Gastrocnemius medialis (tissue), 4 donors: ENCODE data around the gene CHN2. TPM values are rescaled to one million over a fixed set of nuclear protein-coding genes. Genes with fewer than 3 reads are reported as not detected.

Experiments used
- ATAC-seq, 2 donors: fragments of 150-250 bp; one replicate each; pipeline ENCODE4 v1.9.1; 2016
- DNase-seq, 2 donors: peaks; one replicate each; pipeline ENCODE4 v3.0.0-alpha.2; 2019
- H3K27ac ChIP-seq, 4 donors: fragments of 200-600 bp; sonication (generic); 1 replicate in 1 of 4; 2 replicates in 3 of 4; pipeline ENCODE4 v1.5.1; 2016 to 2018; ENCODE audit warnings: mild to moderate bottlenecking in 2 of 4, moderate library complexity in 1 of 4
- H3K27me3 ChIP-seq, 3 donors: fragments of 200-600 bp; sonication (generic) in 2 of 3; 1 replicate in 1 of 3; 2 replicates in 2 of 3; pipeline versions ENCODE4 v1.5.1 to v1.6.0; 2016 to 2019; ENCODE audit warnings: mild to moderate bottlenecking in 1 of 3, moderate library complexity in 1 of 3
- H3K36me3 ChIP-seq, 2 donors: fragments of 200-600 bp; sonication (generic) in 1 of 2; one replicate each; pipeline ENCODE4 v1.5.1; 2017 to 2018
- H3K4me1 ChIP-seq, 2 donors: fragments of 200-600 bp; sonication (generic) in 1 of 2; one replicate each; pipeline ENCODE4 v1.5.1; 2016 to 2017; ENCODE audit warnings: mild to moderate bottlenecking in 2 of 2
- H3K4me3 ChIP-seq, 4 donors: fragments of 200-600 bp; sonication (generic) in 3 of 4; 1 replicate in 1 of 4; 2 replicates in 3 of 4; pipeline ENCODE4 v1.5.1; 2016 to 2019; ENCODE audit warnings: mild to moderate bottlenecking in 2 of 4
- H3K9me3 ChIP-seq, 3 donors: fragments of 200-600 bp; sonication (generic) in 2 of 3; 1 replicate in 1 of 3; 2 replicates in 2 of 3; pipeline ENCODE4 v1.5.1; 2016 to 2019
- POLR2A ChIP-seq, 2 donors: fragments of 450-650 bp; IDR thresholded peaks; one replicate each; pipeline ENCODE4 v1.6.1; 2017; ENCODE audit warnings: antibody characterized with exemption in 2 of 2, mild to moderate bottlenecking in 2 of 2, moderate library complexity in 2 of 2
- in situ Hi-C, 4 donors: fragments of 200-750 bp; cut with MboI; loops; one replicate each; pipeline versions ENCODE4 v1.15.0 to v1.8.0; 2017; ENCODE audit warnings: low sequenced_read_pairs in 4 of 4
- intact Hi-C: fragments of 100-400 bp; cut with DNase I; formaldehyde crosslinking; loops from one replicate; pipeline ENCODE4 v1.15.1; 2023; ENCODE audit warnings: low total_unique reads
- total RNA-seq, 4 donors: library from RNA; depleted of rRNA; stranded (reverse); fragments of >200 nt; gene quantifications; one replicate each; pipeline versions ENCODE4 v1.1.0 to v1.2.3, GENCODE V29; 2016
- TF ChIP-seq, protein P1 (sequence below), 5 experiments: fragments of 450-650 bp in 3 of 5; fragments of 200-600 bp in 2 of 5; sonication (generic) in 2 of 5; IDR thresholded peaks in 4 of 5; conservative IDR thresholded peaks in 1 of 5; 1 replicate in 4 of 5; 2 replicates in 1 of 5; pipeline ENCODE4 v1.5.1; 2016 to 2019; ENCODE audit warnings: antibody characterized with exemption in 5 of 5, mild to moderate bottlenecking in 3 of 5, moderate library complexity in 3 of 5

Gene CHN2
- total RNA-seq, 4 donors from 2014 or later = 5.9 to 11.3 (median 8.2) TPM

DNA sequence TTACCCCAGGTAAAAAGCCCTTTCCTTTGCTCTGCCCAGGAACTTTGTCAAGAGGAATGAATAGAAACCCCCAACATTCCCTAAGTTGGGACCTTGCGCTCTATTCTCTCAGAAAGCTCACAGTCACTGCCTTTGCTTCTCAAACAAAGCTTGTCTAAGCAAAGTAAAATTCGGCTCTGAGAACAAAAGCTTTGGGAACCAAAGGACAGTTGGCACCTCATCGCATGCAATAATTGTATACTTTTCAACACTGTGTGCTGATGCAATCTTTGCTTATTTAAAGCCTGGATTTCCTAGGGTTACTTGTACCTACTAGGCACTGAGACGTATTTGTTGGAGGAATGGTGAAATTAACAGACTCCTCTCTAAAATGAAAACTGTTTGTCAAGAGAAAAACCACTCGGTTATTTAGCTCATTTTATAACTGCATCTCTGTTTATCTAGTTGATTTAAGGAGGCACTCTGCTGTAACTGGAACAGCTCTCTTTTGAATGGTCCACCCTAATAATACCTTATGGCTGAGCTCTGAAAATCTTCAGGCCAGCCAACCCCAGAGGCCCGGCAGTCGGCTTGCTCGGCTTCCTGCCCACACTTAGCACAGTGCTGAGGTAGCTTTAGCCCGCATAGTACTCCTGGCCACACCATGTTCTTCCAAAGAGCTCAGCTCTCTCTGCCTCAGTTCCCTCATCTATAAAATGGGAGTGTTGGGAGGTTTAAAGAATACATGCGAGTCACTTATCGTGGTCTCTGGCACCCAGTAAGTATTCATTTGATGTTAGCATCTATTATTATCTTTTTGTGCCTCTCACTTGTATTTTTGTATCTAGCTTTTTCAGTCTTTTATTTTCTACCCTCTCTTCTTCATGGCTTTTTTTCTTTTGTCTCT, 288.9 kb downstream of the CHN2 start:
- no peaks in the 10 kb centered on the region for H3K27me3 ChIP-seq
- TF ChIP-seq, protein P1, sequence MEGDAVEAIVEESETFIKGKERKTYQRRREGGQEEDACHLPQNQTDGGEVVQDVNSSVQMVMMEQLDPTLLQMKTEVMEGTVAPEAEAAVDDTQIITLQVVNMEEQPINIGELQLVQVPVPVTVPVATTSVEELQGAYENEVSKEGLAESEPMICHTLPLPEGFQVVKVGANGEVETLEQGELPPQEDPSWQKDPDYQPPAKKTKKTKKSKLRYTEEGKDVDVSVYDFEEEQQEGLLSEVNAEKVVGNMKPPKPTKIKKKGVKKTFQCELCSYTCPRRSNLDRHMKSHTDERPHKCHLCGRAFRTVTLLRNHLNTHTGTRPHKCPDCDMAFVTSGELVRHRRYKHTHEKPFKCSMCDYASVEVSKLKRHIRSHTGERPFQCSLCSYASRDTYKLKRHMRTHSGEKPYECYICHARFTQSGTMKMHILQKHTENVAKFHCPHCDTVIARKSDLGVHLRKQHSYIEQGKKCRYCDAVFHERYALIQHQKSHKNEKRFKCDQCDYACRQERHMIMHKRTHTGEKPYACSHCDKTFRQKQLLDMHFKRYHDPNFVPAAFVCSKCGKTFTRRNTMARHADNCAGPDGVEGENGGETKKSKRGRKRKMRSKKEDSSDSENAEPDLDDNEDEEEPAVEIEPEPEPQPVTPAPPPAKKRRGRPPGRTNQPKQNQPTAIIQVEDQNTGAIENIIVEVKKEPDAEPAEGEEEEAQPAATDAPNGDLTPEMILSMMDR (IDR thresholded peaks at IDR 0.05 in 4 of 5, conservative IDR thresholded peaks at IDR 0.05 in 1 of 5) = no peak
- TF ChIP-seq POLR2A (IDR thresholded peaks at IDR 0.05) = no peak
- intact Hi-C loops = no loop called here
- H3K4me1 ChIP-seq = no peaks in the 10 kb centered on the region
- H3K27ac ChIP-seq = no peak overlapping the region
- H3K36me3 ChIP-seq = no peaks in the 10 kb centered on the region
- ATAC-seq = no peak
- no peak overlapping the region for H3K4me3 ChIP-seq
- DNase-seq = no peak
- in situ Hi-C loops = no loop called here
- H3K9me3 ChIP-seq = no peaks in the 10 kb centered on the region

DNA sequence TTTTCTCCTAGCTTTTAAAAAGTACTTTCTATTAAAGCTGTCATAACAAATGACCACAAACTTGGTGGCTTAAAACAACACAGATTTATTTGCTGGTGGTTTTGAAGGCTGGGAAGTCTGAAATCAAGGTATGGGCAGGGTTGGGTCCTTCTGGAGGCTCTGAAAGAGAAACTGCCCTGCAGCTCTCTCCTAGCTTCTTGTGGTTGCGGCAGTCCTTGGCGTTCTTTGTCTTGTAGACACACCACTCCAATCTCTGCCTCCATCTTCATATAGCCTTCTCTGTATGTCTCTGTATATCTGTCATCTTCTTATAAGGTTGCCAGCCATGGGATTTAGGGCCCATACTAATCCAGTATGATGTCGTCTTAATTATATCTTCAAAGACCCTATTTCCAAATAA, 289.7 kb downstream of the CHN2 start:
- Histone ChIP-seq H3K27ac (no peak overlapping the region), H3K4me1 (no peaks in the 10 kb centered on the region), H3K36me3 (no peaks in the 10 kb centered on the region), H3K9me3 (no peaks in the 10 kb centered on the region), H3K27me3 (no peaks in the 10 kb centered on the region), H3K4me3 (no peak overlapping the region)
- ATAC-seq (no peak), DNase-seq (no peak)
- intact Hi-C loops = no loop called here
- in situ Hi-C loops = no loop called here
- TF ChIP-seq POLR2A (IDR thresholded peaks at IDR 0.05) = no peak
- TF ChIP-seq, protein P1 (IDR thresholded peaks at IDR 0.05 in 4 of 5, conservative IDR thresholded peaks at IDR 0.05 in 1 of 5) = no peak

DNA sequence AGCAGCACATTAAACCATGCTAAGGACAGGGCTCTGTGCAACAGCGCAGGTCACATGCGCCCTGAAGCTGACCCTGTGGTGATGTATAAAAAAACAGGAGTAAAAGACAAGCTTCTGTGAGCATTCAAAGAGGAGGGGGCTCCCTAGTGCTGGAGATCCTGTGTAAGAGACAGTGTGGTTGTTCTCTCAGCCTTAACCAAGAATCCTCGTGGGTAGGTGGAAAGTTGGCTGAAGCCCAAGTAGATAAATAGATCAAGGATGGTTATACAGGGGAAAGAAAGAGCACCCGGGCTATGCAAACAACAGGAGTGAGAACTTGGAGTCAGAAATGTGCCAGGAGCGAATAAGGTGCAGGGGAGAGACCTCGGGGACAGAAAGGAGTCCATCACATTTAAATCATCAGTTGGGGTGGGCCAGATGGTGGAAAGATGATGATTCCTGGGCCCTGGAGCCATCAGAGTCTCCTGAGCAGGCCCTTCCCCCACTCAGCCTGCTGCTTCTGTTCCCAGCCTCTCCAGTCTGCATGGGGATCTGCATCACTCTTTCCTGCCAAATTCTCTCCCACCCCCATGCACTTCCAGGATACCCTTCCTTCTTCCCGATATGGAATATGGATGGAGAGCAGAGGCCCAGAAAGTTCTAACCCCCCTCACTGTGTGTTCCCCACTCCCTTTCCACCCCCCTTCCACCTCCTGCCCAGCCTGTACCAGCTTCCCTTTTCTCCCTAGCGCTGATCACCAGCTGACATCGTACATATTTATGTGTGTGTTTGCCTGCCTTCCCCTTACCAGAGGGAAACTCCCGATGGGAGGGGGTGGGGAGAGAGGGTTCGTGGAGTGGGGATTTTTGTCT, 291.0 kb downstream of the CHN2 start:
- ATAC-seq (no peak), DNase-seq (no peak)
- H3K27ac ChIP-seq = no peak overlapping the region
- no peaks in the 10 kb centered on the region for H3K4me1 ChIP-seq
- no peaks in the 10 kb centered on the region for H3K27me3 ChIP-seq
- no peaks in the 10 kb centered on the region for H3K9me3 ChIP-seq
- TF ChIP-seq, protein P1 (IDR thresholded peaks at IDR 0.05 in 4 of 5, conservative IDR thresholded peaks at IDR 0.05 in 1 of 5) = no peak
- no peak for TF ChIP-seq POLR2A (IDR thresholded peaks at IDR 0.05)
- H3K36me3 ChIP-seq = no peaks in the 10 kb centered on the region
- in situ Hi-C loops (no loop called here), intact Hi-C loops (no loop called here)
- no peak overlapping the region for H3K4me3 ChIP-seq

DNA sequence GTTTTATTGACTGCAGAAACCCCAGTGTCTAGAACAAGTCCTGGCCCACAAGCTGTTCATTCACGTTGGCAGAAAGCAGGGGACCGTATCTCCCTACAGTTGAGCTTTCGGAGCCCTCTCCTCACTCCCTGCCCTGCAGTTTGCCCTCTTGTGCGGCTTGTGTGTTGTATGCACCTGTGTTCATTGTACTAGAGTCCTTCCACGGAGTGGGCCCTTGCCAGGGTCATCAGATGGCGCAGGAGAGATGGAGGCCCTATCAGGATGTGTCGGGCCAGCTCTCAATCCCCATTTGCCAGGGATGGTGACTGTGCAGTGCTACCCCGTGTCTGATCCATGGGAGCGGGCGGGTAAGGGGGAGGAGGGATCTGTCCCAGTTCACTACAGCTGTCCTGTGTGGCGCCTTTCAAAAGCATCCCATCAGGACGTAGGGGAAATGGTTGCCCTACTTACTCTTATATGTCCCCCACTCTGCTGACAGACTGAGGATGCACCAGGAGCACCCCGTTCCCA, 291.7 kb downstream of the CHN2 start:
- no peaks in the 10 kb centered on the region for H3K4me1 ChIP-seq
- in situ Hi-C loops = no loop called here

More for the DNA sequence above, 291.7 kb downstream of the CHN2 start:
- Histone ChIP-seq H3K36me3 (no peaks in the 10 kb centered on the region), H3K27me3 (no peaks in the 10 kb centered on the region), H3K4me3 (no peak overlapping the region), H3K27ac (no peak overlapping the region), H3K9me3 (no peaks in the 10 kb centered on the region)
- intact Hi-C loops = no loop called here
- no peak for DNase-seq
- TF ChIP-seq, protein P1 (IDR thresholded peaks at IDR 0.05 in 4 of 5, conservative IDR thresholded peaks at IDR 0.05 in 1 of 5) = no peak
- TF ChIP-seq POLR2A (IDR thresholded peaks at IDR 0.05) = no peak
- ATAC-seq = no peak
